GM21529 (cell line): Measurements from ENCODE around the gene C4orf33.
"Not testable (repeated sequence)": the region's sequence is repeated elsewhere in the genome, so short reads cannot be mapped to it uniquely, and the experiment has no call there.

Source experiments
- ATAC-seq: cut with Tn5 transposase; IDR thresholded peaks from one replicate; pipeline ENCODE4 v1.9.1; 2021; ENCODE audit not compliant: unreplicated experiment

The C4orf33 gene, protein sequence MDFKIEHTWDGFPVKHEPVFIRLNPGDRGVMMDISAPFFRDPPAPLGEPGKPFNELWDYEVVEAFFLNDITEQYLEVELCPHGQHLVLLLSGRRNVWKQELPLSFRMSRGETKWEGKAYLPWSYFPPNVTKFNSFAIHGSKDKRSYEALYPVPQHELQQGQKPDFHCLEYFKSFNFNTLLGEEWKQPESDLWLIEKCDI

DNA sequence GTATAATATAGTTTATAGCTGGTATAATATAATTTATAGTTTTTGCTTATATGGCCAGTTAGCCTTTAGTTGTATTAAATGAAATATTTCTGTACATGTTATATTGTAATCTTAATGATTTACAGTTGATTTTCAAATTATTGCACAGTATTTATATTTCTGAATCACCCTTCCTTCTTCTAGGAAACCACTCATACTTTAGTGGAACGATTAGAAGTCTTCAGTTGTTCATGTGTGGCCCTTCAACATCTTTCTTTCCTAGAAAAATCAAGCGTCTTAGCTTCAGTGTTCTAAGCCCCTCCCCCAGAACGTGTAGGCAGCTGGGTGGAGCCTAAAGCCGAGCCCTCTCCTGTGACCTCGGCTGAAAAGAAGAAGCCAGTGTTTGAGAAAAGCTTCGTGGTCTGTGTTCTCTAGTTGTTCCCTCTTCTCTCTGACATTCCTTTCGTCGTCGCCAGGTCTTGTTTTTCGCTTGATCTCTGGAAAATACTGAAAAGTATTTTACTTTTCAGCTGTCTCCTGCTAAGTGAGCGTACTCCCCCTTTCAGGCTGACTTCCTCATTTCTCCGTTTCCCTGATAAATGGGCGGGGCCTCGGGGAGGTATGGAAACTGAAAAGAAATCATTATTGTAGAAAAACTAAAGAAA, at the start of gene C4orf33:
C4orf33 (plus strand) TSS at position 342 of the 644 bp plus-strand sequence. CDS start 6,459 bp downstream, outside the sequence.
- peak; percentile 44 for ATAC-seq

DNA sequence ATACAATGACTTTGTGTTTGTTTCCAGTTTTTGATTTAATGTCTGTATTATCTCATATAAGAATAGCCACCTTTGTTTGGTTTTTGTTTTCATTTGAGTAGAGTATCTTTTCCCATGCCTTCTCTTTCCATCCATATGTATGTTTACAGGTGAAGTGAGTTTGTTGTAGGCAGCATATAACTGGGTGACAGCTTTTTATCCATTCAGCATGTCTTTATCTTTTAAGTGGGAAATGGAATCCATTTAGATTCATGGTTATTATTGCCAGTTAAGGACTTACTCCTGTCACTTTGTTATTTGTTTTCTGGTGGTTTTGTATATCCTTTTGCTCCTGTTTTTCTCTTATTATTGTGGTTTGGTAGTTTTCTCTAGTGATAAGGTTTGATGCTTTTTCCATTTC, 36.9 kb upstream of the C4orf33 start:
- ATAC-seq, result no peak

DNA sequence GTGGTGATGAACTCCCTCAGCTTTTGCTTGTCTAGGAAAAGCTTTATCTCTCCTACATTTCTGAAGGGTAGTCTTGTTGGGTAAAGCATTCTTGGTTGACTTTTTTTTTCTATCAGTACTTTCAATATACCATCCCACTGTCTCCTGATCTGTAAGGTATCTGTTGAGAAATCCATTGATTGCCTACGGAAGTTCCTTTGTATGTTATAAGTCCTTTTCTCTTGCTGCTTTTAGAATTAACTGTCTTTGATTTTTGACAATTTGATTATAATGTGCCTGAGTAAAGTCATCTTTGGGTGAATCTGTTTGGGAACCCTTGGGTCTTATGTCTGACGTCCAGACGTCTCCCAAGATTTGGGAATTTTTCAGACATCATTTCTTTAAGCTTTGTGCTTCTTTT, 33.4 kb upstream of the C4orf33 start:
- no peak for ATAC-seq

DNA sequence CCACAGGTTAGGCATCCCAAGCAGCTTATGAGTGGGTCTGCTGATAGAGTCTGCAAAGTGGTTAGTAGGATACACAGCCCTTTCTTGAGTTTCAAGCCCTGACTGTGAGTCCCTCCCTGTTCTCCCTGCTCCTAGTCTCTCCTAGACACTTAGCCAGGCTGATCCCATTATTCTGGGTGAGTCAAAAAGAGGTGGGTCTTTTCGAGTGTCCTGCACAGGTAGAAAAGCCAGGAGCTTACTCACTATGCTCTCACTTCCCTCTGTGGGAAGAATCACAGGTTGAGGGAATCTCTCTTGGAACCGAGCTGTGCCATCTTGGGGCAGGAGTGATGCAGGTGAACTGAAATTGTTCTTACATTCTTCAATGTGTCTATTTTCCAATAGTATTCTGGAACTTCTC, 32.3 kb upstream of the C4orf33 start:
- no peak for ATAC-seq

DNA sequence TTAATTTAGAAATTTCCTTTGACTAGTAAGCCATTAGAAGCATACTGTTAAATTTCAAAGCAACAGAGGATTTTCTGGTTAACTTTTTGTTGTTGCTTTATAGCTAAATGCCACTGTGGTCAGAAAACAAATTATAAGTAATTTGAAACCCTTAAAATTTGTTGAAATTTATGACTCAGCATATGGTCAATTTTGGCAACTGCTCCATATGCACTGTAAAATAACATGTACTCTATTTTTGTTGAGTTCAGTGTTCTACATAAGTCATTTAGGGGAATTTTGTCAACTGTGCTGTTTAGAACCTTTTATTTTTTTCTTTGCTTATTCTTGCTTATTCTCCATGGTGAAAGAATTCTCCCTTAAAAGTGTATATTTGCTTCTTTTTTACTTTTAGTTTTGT, 31.2 kb upstream of the C4orf33 start:
- no peak for ATAC-seq

DNA sequence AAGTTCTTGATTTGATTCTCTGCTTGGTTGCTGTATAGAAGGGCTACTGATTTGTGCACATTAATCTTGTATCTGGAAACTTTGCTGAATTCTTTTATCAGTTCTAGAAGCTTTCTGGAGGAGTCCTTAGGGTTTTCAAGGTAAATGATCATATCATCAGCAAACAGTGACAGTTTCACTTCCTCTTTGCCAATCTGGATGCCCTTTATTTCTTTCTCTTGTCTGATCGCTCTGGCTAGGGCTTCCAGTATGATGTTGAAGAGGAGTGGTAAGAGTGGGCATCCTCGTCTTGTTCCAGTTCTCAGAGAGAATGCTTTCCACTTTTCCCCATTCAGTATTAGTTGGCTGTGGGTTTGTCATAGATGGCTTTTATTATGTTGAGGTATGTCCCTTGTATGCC, 26.4 kb upstream of the C4orf33 start:
- not testable (repeated sequence) for ATAC-seq

DNA sequence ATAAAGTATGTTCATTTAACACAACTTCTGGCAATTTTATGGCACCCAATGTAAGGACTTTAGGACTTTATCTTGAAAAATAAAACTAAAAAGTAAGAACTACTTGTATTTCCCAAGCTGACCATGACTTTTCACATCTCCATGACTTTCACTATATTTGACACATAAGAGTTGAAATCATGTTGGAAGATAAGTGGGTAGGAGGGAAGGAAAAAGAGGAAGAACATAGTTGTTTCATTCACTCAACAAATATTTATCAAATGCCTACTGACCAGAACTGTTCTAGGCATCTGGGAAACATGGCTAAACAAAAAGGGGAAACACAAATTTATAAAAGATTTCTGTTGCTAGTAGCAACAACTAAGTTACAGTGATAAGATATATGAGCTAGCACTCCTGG, 18.6 kb upstream of the C4orf33 start:
- no peak for ATAC-seq

DNA sequence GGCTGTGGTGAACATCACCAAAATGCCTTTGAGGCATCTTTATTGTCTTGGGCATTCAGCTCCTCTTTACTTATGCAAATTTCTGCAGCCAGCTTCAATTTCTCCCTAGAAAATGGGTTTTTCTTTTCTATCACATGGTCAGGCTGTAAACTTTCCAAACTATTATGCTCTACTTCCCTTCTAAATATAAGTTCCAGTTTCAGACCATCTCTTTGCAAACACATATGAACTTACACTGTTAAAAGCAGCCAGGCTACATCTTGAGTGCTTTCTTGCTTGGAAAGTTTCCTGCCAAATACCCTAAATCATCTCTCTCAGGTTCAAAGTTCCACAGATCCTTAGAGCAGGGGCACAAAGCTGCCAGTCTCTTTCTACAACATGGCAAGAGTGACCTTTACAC, 15.8 kb upstream of the C4orf33 start:
- no peak for ATAC-seq

DNA sequence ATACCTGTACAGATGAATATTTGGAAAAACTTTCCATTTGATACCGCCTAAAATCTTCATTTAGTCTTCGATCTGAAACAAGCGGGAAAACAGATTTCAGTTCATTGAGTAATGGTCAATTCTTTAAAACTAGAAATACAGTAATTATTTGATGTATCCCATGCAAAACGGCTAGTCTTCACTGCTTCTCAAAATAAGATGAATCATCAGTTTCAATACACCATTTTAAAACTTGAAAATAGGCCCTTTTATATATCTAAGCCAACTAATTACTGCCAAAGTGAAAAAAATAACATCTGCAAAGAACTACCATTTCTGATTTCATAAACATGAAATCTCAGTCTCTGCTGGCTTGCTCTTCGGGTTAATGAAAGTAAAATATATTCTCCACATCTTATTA, 13.7 kb upstream of the C4orf33 start:
- no peak for ATAC-seq

DNA sequence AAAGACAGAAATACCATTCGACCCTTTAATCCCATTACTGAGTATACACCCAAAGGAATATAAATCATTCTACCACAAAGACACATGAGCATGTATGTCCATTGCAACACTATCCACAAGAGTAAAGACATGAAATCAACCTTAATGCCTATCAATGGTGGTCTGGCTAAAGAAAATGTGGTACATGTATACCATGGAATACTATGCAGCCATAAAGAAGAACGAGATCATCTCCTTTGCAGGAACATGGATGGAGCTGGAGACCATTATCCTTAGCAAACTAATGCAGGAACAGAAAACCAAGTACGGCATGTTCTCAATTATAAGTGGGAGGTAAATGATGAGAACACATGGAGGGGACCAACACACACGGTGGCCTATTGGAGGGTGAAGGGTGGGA, 10.5 kb upstream of the C4orf33 start:
- ATAC-seq, result no peak

DNA sequence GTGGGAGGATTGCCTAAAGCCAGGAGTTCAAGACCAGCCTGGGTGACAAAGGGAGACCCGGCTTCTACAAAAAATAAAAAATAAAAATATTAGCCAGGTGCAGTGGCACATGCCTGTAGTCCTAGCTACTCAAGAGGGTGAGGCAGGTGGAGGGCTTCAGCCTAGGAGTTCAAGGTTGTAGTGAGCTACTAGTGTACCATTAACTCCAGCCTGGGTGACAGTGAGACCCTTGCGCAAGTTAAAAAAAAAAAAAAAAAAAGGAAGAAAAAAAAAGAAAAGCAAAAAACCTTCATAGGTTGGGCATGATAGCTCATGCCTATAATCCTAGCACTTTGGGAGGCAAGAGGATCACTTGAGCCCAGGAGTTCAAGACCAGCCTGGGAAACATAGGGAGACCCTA, 8.4 kb upstream of the C4orf33 start:
- ATAC-seq, result no peak

DNA sequence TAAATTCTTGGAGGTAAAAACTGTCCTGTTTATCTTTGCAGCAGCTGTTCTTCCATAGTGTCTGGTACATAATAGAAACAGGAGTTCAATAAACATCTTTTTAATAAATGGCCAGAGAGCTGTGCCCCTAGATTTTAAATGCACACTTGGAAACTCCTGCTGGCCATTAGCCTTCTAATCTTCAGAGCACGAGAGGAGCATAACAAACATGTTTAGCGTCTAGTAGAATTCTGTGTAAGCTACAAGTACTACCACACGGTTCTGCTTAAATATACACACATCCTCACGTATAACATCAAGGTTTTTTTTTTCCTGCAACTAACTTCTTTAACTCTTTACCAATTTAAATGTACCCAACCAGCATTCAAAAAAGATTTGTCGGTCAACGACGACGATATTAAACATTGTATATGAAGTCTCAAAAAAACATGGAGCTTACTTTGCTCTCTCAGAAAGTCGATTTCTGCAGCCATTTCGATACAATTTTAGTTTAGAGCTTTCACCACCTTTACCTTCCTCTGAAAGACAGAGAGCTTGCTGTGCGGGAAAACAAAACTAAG, 3.2 kb upstream of the C4orf33 start:
- no peak for ATAC-seq

DNA sequence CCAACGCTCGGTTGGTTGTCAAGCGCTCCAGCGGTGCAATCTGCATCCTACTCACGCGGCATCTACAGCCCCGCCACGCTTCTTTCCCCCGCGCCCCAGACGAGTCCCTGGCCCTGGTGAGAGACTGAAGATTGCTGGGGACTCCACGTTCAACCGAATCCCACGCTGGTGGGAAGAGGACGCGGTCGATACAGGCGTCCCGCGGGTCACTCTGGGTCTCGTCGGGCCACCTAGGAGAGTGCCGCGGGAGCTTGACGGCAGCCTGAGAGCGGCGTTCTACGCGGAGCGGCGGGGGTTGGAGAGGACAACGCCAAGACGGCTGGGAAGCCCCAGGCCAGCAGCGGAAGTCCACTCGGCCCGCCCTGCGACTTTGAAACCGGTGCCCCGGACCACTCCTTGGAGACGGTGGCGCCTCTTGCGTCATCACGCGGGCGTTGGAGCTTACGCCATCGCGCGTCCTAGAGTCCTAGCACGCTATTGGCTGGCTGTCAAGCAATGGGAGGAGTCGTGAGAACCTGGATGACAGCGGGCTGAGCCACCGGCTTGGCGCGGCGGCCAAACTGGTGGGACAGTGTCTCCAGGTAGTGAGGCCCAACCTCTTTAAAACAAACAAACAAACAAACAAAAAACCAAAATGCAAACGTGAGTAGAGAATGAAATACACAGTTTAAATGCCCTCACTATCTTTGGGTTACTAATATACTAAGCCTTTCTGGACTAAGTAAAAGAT, 2.6 kb upstream of the C4orf33 start, which contains the start of gene SCLT1:
SCLT1 (minus strand) TSS at position 349 of the 730 bp plus-strand sequence. CDS start 436 bp downstream, outside the sequence.
- peak; percentile 90 for ATAC-seq

DNA sequence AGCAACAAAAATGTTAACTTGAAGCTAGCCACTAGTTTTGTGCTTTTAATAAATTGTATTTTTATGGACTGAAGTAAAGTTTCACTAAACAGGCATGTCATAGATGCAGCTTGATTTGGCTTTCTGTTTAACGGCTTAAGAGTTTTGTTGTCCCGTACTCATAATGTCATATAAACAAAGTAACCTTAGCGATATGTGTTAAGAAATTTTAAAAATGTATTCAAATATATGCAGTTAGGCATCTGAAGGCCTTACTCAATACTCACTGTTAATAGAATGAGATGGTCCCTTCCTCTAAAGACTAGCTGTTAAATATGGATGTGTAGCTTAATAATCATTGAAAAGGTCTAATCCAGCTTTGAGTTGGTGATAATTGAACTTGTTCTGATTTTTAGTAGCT, 1.6 kb upstream of the C4orf33 start:
- ATAC-seq, result no peak

DNA sequence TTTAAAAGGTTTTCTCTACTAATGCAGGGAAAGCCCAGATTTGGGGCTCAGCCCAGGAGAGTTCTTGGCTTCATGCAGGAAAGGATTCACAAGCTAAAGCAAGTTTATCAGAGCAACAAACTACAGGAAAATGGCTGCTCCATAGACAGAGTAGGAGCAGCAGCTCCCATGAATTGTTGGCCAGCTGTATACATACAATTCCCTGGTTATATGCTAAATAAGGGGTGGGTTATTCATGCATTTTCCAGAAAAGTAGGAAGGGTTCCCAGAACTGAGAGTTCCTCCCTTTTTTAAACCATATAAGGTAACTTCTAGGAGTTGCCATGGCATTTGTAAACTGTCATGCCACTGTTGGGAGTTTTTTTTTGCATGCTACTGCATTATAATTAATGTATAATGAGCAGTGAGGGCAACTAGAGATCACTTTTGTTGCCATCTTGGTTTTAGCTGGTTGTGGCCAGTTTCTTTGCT, 2.6 kb downstream of the C4orf33 start:
- ATAC-seq, result no peak

DNA sequence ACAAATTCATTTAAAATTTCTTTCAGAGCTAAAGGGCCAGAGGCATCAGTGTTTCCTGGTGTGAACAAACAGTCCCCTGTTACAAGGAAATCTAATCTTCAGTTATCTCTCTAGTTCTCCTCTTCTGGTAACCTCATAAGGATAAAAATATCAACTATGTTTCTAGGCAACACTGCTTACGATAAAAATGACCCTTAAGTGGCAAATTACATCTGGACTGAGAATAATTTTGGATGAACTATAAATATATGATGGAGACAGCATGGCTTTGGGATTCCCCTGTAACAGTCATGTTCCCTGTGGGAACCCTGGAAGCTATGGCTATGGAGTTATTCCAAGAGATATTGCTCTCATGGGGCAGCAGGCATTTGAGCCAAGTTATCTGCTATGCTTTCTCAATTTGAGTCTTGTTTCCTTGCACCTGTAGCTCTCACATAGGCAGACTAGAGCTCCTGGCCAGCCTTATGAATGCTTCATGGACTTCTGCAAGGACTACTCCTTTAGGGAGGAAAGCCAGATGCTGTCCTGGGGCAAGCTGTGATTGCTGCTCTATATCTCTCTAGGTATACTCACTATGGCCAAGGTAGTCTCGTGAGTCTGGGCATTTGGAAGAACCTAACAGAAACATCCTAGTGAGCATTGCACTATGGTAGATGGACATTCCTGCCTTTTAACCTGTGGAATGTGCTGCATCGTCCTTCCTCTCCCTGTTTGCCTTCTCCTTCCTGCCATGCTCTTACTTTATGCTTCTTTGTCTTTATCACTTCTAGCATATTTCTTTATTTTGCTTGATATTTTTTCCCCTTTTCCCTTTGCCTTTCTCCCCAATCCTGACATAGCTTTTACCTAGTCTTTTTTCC, 14.2 kb downstream of the C4orf33 start:
- no peak for ATAC-seq

DNA sequence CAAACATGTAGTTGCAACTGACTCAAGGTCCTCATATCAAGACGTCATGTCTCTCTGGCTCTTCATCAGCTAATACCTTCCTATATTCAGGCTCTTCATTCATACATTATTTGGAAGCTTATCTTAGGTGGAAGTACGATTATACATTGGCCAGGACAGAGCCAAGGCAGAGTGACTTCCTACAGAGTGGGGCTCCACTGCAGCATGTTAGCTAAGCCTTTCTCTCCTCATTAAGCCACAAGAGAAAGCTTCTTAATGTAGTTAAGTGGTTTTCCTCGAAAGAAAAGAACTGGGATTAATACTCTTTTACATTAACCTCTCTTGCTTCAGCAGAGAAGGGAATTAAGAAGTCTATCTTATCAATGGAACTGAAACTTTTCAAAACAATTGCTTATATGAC, 15.0 kb downstream of the C4orf33 start:
- ATAC-seq, result no peak

DNA sequence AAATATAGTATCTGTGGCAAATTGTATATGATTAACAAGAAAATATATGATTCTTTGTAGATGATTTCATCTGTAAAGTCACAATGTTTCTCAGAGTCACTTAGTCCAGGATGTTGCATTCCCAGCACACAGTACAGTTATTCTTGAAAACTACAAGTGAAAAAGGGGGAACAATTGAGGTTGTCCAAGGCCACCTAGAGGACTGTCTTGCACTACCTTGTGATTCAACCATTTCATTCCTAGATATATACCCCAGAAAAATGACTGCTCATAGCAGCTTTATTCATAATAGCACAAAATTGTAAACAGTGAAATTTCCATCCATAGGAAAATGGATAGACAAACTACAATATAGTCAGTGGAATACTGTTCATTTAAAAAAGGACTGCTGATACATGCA, 16.0 kb downstream of the C4orf33 start:
- no peak for ATAC-seq

DNA sequence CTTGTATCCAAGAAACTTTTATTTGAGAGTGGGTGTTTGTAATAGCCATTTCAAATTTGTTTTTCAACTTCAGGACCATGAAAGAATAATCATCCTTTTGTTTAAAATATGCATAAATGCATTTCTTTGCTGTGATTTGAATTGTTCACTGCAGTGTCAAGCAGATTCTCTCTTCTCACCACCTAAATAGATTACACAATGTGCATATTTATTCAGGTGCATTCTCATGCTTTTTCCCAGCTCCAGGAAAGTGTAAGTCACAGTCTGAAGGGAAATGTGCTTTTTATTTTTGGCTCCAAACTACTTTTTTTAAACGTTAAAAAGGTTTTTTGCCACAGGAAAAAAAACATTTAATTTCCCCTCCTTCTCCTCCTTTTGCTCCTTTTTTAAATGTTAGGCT, 17.5 kb downstream of the C4orf33 start:
- no peak for ATAC-seq

DNA sequence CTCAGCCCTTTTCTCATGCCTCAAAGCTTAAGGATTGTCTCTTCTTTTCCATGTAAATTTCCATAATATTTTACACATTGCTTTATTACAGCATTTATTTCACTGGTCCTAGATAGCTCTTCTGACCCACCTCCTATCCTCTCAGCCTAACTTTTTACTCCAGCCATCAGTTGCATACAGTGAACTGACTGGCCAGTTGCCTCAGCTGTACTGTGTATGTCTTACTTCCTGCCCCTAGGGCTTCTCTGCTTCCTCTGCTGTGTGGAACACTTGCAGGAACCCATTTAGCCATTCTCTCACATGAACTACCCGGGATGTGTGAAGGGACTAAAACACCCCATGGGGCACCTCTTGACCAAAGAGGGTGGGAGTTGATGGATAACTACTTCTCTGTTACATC, 18.0 kb downstream of the C4orf33 start:
- no peak for ATAC-seq

DNA sequence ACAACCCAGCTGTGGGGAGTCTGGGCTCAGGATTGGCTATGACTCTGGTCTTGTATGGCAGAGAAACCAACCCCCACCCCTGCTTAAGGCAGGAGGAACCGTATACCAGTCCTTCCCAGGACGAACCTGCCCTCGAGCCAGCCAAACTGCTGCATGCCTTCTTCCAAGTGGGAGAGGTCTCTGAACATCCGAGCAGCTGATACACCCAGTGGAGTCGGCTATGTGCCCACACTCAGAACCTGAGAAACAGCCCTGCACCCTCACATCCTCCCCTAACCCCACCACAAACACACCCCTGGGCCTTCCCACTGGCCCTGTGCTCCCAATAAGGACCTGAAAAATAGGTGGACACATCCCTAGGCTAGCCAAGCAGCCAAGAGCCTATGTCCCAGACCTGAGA, 21.8 kb downstream of the C4orf33 start:
- ATAC-seq, result no peak
